ENCODE data around the gene TMPRSS7.

- TF ChIP-seq MLX (CRISPR knock-in tag; IDR thresholded peaks at IDR 0.05) = no peak
- TF ChIP-seq SMAD3 (CRISPR knock-in tag; IDR thresholded peaks at IDR 0.05; ENCODE audit: borderline replicate concordance) = no peak
- no peak for TF ChIP-seq TCF7 (CRISPR knock-in tag; IDR thresholded peaks at IDR 0.05; ENCODE audit: low read depth)
- no peak for TF ChIP-seq NFYB (CRISPR knock-in tag; conservative IDR thresholded peaks at IDR 0.05; ENCODE audit: low read depth)
- TF ChIP-seq, protein P1, sequence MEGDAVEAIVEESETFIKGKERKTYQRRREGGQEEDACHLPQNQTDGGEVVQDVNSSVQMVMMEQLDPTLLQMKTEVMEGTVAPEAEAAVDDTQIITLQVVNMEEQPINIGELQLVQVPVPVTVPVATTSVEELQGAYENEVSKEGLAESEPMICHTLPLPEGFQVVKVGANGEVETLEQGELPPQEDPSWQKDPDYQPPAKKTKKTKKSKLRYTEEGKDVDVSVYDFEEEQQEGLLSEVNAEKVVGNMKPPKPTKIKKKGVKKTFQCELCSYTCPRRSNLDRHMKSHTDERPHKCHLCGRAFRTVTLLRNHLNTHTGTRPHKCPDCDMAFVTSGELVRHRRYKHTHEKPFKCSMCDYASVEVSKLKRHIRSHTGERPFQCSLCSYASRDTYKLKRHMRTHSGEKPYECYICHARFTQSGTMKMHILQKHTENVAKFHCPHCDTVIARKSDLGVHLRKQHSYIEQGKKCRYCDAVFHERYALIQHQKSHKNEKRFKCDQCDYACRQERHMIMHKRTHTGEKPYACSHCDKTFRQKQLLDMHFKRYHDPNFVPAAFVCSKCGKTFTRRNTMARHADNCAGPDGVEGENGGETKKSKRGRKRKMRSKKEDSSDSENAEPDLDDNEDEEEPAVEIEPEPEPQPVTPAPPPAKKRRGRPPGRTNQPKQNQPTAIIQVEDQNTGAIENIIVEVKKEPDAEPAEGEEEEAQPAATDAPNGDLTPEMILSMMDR (IDR thresholded peaks at IDR 0.05) = no peak
- no peak for TF ChIP-seq NR3C1 (CRISPR knock-in tag; conservative IDR thresholded peaks at IDR 0.05; ENCODE audit: low read depth)
These were observed 35.7 kb upstream of the TMPRSS7 start, which contains the start of gene TAGLN3 for GRCh38 chr3:111998636-111999483.
